ENCODE data around the gene SAFB.
"Not testable (repeated sequence)": the region's sequence is repeated elsewhere in the genome, so short reads cannot be mapped to it uniquely, and the experiment has no call there.

SAFB gene

DNA sequence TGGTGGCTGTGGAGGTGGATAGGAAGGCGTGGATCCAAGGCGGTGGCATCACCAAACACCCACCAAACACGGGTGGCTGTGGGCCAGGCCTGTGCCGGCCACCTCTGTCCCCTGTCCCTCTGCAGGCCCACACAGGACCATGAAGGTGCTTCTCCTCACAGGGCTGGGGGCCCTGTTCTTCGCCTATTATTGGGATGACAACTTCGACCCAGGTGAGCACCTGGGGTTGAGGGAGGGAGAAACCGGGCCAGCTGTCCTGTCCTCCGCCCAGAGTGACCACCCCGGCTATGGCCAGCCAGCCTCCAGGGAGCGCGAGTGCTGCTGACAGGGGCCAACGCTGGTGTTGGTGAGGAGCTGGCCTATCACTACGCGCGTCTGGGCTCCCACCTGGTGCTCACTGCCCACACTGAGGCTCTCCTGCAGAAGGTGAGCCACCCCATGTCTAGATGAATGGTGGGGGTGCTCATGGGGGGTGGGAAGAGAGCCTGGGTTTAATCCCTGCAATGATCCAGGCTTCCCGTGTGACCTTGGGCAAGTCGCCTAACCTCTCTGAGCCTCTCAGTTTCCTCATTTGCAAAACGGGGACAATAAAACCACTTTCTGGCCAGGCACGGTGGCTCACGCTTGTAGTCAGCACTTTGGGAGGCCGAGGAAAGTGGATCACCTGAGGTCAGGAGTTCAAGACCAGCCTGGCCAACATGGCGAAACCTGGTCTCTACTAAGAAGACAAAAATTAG is 62.0 kb downstream of the SAFB start:
- DNase-seq (ENCODE audit: low spot score), result no peak

DNA sequence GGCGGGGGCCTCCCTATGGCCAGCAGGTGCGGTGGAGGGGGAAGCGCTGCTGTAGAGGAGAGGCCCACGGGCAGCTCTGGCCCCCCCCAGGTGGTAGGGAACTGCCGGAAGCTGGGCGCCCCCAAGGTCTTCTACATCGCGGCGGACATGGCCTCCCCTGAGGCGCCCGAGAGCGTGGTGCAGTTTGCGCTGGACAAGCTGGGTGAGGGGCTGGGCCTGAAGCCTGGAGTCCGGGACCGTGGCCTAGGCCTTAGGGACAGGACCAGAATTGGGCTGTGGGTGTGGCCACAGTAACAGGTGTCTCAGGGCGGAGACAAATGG is 63.4 kb downstream of the SAFB start:
- no peak for DNase-seq (ENCODE audit: low spot score)

DNA sequence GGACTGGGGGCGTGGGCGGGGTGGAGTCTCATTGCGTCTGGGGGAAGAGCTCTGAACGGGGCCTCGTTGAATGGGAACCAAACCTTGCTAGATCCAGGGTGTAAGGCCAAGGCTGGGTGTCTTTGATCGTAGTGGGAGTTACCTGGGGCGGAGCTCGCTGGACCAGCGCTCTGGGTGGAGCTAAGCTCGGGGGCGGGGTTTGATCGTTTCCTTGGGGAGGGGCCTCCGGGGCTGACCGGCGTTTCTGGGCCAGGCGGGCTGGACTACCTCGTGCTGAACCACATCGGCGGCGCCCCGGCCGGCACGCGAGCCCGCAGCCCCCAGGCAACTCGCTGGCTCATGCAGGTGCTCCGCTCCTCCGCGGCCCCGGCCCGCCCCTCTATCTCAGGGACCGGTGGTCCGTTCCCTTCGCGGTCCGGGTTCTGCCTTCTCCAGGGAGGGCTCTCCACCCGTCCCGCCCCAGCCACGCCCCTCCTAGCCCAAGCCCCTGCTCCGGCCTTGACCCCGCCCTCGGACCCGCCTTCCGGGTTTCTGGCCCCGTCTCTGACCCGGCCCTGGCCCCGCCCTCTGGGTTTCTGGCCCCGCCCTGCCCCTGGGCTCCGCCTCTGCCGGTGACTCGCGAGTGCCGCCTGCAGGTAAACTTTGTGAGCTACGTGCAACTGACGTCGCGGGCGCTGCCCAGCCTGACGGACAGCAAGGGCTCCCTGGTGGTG is 63.9 kb downstream of the SAFB start:
- DNase-seq (ENCODE audit: low spot score), result peak; percentile 96

DNA sequence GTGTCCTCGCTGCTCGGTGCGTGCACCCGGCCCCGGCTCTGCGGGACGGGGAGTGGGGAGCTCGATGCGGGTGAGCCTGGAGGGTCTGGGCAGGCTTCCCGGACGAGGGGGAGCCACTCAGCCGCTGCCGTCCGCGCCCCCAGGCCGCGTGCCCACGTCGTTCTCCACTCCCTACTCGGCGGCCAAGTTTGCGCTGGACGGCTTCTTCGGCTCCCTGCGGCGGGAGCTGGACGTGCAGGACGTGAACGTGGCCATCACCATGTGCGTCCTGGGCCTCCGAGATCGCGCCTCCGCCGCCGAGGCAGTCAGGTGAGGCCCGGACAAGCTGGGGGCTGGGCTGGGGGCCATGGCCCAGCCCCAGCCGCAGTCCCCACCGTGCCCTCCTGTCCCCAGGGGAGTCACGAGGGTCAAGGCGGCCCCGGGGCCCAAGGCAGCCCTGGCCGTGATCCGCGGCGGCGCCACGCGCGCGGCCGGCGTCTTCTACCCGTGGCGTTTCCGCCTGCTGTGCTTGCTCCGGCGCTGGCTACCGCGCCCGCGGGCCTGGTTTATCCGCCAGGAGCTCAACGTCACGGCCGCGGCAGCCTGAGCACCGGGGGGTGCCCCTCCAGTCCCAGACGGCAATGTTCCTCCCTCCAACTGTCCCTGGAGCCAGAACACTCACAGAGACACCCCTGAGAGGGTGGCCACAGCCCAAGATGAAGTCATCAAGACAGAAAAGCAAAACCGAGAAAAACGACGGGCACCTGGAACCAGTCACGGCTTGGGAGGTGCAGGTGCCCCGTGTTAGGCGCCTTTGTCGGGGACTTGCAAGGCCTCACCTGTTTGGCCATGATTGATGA is 64.7 kb downstream of the SAFB start:
- DNase-seq (ENCODE audit: low spot score), result no peak

DNA sequence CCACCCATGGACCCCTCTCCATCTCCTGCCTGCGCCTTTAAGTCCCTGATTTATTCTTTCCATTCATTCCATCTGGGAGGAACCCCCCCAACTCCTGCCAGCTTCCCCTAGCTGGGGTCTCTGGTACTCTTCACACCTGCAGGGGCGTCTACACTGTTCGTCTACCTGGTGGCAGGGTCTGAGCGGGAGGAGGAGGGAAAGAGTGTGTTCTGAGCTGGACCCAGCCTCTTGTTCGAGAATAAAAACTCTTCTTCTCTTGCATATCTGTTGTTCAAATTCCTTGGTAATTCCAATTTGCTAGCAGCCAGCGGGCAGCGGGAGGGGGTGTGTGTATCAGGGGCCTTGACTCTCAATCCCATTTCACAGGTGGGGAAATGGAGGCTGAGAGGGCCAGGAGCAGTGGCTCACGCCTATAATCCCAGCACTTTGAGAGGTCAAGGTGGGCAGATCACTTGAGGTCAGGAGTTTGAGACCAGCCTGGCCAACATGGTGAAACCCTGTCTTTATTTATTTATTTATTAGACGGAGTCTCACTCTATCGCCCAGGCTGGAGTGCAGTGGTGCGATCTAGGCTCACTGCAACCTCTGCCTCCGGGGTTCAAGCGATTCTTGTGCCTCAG is 65.5 kb downstream of the SAFB start:
- not testable (repeated sequence) for DNase-seq (ENCODE audit: low spot score)

DNA sequence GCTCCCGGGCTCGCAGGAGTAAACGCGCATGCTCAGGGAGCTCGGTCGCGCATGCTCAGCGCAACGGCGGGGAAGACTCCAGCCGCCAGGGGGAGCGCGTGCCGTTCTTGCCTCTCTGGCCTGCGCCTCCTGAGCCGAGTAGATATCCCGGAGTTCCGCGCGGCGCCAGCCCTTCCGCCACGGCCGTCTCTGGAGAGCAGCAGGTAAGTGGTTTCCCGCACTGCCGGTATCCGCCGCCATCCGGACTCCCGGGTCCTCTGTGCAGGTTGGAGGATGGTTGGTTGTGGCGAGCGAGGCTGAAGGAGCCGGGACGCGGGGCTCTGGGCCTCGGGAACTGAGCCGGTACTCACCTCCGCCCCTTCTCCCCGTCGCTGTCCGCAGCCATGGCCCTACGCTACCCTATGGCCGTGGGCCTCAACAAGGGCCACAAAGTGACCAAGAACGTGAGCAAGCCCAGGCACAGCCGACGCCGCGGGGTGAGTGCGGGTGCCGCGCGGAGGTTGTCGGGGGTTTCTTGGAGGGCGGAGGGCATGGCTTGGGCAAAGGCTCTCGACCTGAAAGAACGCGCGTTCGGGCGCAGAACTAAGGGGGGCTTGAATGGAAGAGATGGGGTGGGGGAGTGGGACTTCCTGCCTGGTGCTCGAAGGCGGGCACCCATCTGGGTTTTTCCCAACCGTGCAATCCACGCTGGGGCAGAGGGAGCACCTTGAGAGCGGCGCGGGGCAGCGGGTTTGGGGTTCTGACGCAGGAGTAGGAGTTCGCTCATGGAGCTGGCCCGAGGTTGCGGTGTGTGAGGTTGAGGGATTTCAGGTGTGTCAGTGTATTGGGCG is 67.5 kb downstream of the SAFB start, which contains the start of gene RPL36:
RPL36 (plus strand) TSS at position 171 of the 830 bp plus-strand sequence; CDS start at position 384, 213 bp downstream.
- DNase-seq (ENCODE audit: low spot score), result peak; percentile 98

DNA sequence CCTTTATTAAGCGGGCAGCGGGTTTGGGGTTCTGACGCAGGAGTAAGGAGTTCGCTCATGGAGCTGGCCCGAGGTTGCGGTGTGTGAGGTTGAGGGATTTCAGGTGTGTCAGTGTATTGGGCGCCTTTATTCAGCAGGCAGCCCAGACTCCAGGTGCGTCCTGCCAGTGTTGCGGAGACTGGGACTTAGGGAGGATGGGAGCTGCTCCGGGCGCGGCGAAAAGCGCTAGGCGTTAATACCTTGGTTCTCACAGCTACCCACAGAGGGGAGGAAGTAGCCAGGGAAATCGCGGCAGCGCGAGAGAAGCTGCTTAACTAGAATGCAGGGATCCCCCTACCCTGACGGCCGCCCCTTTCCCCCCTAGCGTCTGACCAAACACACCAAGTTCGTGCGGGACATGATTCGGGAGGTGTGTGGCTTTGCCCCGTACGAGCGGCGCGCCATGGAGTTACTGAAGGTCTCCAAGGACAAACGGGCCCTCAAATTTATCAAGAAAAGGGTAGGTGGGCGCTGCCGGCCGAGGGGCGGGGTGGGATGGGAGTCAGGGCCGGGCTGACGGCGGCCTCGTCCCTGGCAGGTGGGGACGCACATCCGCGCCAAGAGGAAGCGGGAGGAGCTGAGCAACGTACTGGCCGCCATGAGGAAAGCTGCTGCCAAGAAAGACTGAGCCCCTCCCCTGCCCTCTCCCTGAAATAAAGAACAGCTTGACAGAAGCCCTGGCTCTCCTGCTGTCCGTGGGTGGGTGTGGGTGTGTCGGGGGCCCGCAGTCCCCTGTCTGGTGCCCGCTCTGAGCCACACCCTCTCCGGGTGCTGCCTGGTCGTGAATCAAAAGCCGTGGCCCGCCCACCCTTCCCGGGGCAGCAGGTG is 68.3 kb downstream of the SAFB start:
- DNase-seq (ENCODE audit: low spot score), result peak; percentile 15

DNA sequence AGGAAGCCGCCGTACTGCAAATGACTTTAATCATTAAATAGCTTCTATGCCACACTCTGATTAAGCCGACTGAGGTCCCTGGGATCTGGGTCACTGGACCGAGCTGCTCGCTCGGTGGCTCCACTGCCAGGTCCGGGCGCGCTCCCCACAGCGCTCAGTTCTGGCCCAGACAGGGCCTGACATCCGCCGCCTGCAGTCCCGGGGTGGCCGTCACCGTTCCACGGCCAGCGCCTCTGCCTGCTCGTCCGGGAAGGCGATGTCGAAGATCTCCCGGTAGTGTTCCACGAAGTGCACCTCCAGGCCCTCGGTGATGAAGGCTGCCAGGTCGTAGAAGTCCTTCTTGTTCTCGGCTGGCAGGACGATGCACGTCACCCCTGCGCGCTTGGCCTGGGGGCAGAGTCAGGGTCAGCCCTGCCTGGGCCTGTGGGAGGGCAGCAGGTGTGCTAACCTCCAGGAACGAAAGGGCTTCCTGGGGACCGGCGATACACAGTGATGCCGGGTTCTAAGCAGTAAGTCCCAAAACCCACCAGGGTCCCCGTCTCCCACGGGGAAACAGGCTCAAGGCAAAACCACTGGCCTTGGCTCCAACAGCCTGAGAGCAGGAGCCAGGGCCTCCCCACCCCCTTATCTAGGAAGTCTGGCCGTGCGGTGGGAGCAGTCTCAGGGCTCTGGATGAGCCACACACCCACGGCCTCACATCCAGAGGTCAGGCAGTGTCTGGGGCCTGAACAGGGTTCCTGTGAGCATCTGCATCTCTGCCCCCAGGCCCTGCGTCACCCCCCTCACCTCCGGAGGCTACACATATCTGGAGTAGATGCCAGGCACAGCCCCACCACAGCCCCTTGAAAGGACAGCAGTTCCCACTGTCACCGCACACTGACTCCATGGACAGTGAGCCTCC is 69.2 kb downstream of the SAFB start:
- no peak for DNase-seq (ENCODE audit: low spot score)

DNA sequence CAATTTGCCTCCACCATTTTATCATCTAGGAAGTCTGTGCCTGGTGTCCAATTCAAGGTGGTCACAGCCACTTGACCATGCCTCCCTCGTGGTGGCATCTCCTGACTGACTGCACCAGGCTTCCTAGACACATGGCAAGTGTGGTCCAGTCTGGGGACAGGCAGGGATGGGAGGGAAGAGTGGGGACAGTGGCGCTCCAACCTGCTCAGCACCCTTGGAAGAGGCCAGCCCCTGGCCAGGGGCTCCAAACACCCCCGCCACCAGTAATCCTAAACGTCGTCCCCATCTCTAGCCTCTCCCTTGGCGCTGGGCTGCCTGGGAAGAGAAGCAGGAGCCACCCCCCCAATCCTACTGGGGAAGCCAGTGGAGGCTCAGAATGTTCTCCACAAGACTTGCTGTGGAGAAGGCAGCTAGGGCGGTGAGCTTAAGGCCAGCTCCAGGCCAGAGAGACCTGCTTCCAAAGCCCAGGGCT is 69.9 kb downstream of the SAFB start:
- DNase-seq (ENCODE audit: low spot score), result no peak

DNA sequence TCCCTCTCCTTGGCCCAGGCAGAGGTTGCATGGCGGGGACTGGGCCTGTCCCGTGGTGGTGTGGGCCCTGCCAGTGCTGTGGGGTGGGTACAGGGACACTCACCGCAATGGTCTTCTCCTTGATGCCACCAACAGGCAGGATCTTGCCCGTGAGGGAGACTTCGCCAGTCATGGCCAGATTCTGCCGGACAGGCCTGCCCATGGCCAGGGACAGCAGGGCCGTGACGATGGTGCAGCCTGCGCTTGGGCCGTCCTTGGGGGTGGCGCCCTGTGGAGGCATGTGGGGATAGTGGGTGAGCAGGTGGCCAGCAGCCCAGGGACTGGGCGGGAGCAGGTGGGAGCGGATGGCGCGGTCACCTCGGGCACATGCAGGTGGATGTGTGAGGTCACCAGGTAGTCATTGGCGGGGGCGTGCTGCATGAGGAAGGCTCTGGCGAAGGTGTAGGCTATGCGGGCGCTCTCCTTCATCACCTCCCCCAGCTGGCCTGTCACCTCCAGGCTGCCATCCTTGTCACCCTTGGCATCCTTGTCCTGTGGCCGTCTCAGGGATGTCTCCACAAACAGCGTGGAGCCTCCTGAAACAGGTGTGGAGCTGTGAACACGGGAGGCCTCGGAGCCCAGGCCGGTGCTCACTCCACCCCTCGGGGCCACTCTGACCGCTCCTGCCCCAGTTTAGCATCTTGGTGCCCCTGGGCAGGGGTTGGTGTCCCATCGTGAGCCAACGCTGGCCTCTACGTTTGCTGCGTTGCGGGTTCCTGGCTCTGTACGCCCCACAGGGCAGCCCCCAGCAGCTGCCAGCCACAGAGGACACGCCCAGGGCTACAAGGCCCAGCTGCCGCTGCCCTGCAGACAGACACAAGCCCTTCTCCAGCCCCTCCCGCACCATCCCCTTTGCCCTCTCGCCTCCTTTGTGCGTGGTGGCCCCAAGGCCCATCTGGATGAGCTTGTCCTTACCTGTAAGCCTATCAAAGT is 70.6 kb downstream of the SAFB start:
- DNase-seq (ENCODE audit: low spot score), result no peak

DNA sequence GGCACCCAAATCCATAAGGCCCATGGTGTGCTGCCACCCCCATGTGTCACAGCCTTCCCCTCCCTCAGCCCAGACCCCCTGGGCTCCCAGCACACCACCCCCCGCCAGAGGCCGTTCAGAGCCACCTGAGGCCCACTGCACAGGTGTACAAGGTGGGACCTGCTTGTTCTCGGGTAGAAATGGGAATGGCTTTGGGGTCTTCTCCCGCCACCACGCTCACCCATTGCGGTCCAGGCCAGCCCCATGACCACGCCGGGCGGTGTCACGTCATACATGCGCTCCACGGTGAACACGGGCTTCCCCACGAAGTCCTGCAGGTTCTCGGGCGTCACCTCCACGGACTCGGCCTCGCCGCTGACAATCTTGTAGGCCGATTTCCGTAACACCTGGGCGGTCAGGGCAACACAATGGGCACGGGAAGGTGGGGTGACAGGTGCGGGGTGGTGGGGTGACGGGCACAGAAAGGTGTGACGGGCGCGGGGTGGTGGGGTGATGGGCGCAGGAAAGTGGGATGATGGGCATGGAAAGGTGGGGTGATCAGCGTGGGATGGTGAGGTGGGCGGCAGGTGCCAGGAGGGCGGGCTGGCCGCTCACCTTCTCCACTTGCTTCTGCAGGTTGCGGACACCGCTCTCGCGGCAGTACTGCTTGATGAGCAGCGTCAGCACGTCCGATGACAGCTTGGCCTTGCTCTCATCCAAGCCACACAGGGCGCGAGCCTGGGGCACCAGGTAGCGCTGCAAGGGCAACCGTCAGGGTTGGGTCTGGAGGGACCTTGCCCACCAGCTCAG is 71.5 kb downstream of the SAFB start:
- DNase-seq (ENCODE audit: low spot score), result no peak

DNA sequence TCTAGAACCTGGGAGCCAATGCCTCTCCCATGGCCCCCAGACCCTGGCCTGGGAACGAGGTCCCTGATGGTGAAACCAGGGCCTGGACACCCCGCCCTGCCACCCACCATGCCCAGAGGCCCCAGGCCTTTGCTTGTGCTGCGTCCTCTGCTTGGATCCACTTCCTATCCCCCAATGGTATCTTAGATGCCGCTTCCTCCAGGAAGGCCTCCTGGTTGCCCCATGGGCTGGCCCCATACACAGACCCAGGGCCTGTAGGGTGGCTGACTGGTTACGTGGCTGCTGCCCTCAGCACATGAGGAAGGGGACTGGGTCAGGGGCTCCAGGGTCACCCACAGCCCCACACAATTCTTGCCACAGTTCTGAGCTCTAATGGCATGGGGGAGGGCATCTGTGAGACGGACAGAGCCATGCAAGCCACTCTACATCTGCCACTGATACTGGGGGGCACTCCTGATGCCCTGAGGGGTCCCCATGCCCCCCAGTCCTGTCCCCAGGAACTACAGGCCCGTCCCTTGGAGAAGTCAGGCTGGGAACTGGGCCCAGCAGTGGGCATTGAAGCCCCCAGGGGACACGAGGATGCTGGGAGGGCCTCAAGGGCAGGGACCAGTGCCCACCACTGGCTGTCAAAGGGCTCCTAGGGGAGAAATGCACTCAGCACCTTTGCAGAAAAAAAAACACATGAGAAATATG is 72.2 kb downstream of the SAFB start:
- no peak for DNase-seq (ENCODE audit: low spot score)

DNA sequence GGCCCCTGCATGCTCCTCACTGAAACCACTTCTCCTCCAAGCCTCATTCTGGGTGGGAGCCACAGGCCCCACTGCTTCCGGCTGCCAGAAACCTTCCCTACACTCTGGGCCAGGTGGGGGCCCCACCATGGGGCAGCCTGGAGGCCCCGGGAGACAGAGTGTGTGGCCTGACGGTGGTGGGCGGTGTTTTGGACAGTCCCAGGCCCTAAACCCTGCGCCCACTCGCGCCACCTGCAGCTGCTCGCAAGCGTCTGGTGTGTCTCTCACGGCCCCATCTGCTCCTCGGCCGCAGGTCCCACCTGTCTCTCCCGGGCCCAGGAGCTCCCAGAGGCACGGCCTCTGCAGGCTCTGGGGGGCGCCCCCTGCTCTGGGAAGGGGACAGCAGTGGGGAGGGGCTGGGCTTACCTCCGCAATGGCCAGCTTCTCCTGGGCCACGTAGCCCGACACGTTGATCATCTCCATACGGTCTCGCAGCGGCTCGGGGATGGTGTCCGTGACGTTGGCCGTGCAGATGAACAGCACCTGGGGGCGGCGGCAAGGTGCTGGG is 72.8 kb downstream of the SAFB start:
- DNase-seq (ENCODE audit: low spot score), result no peak

DNA sequence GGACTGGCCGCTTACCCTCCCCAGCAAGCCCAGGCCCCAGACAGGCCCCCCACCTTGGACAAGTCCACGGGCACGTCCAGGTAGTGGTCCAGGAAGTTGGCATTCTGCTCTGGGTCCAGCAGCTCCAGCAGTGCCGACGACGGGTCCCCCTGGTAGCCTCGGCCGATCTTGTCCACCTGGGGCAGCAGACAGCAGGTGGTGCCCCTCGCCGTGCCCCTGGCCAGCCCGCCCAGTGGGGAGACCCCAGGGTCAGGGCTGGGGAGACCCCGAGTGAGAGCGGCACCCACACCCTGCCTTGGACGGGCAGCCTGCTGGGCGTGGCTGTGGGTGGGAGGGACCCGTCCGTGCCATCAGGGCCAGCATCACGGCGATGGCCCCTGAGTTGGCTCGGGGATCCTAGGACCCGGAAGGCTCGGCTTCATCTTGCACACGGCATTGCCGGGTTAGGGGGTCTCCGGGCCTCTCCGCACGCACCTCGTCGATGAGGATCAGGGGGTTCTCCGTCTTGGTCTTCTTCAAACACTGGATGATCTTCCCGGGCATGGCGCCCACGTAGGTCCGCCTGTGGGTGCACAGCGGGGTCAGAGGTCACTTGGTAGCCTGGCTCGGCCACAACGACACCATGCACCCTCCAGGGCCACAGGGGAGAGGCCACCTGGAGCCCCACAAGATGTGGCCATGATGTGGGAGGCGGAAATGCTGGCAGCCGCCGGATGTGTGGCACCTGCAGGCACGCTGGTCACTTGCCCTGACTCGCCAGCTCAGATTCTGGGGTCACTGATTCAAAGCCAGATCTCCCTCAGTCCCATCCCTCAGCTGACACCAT is 73.5 kb downstream of the SAFB start:
- DNase-seq (ENCODE audit: low spot score), result no peak

Measured in CD4-positive, alpha-beta T cell treated with Interleukin-15 for 4 hours (primary cell).